Measurements from ENCODE around the gene NPW.
A peak's percentile ranks its signal among the peaks of the same experiment; 100 is the strongest.
"Not testable (repeated sequence)": the region's sequence is repeated elsewhere in the genome, so short reads cannot be mapped to it uniquely, and the experiment has no call there.

The NPW gene

GRCh38 chr16:2002406-2003230 is 17.0 kb upstream of the NPW start:
- DNase-seq, result no peak

- DNase-seq, result no peak
Measured at GRCh38 chr16:2003231-2003826, 16.3 kb upstream of the NPW start.

GRCh38 chr16:2003827-2004641 is 15.6 kb upstream of the NPW start:
- DNase-seq, result peak; percentile 83

- no peak for DNase-seq
Measured at GRCh38 chr16:2004795-2005517, 14.6 kb upstream of the NPW start.

- no peak for DNase-seq
Measured at GRCh38 chr16:2005646-2006045, 13.9 kb upstream of the NPW start.

GRCh38 chr16:2006317-2006716 is 13.3 kb upstream of the NPW start:
- DNase-seq, result no peak

GRCh38 chr16:2007081-2007836 is 12.3 kb upstream of the NPW start:
- no peak for DNase-seq

- DNase-seq, result no peak
Measured at GRCh38 chr16:2008009-2008526, 11.5 kb upstream of the NPW start.

GRCh38 chr16:2008631-2009163 is 10.9 kb upstream of the NPW start:
- DNase-seq, result no peak

GRCh38 chr16:2009164-2009711 is 10.3 kb upstream of the NPW start:
- no peak for DNase-seq

- DNase-seq, result peak; percentile 43
Measured at GRCh38 chr16:2009791-2010510, 9.6 kb upstream of the NPW start, which contains the start of gene ZNF598. Gene ZNF598, minus strand, starts transcription at chr16:2009821.

GRCh38 chr16:2011726-2012125 is 7.9 kb upstream of the NPW start:
- DNase-seq, result not testable (repeated sequence)

- DNase-seq, result no peak
Measured at GRCh38 chr16:2013527-2013926, 6.1 kb upstream of the NPW start.

- DNase-seq, result no peak
Measured at GRCh38 chr16:2015117-2015946, 4.3 kb upstream of the NPW start.

GRCh38 chr16:2015947-2016208 is 3.7 kb upstream of the NPW start:
- no peak for DNase-seq

- no peak for DNase-seq
Measured at GRCh38 chr16:2016407-2016922, 3.1 kb upstream of the NPW start.

GRCh38 chr16:2019921-2020831 is 591 bp downstream of the NPW start:
- no peak for DNase-seq

- DNase-seq, result no peak
Measured at GRCh38 chr16:2022723-2023091, 3.1 kb downstream of the NPW start.
